Esophagus squamous epithelium (tissue), 4 donors: ENCODE results near the gene KCNA10.

ENCODE experiments used
- CTCF ChIP-seq, 6 experiments: fragments of 450-650 bp in 4 of 6; fragments of 200-600 bp in 2 of 6; sonication (generic) in 2 of 6; IDR thresholded peaks; one replicate each; pipeline ENCODE4 v1.5.1; 2016 to 2019; ENCODE audit warnings: antibody characterized with exemption in 6 of 6, mild to moderate bottlenecking in 4 of 6, moderate library complexity in 4 of 6
- POLR2A ChIP-seq, 4 donors: fragments of 450-650 bp; IDR thresholded peaks; one replicate each; pipeline ENCODE4 v1.6.1; 2017; ENCODE audit warnings: antibody characterized with exemption in 4 of 4, mild to moderate bottlenecking in 4 of 4, moderate library complexity in 3 of 4

DNA sequence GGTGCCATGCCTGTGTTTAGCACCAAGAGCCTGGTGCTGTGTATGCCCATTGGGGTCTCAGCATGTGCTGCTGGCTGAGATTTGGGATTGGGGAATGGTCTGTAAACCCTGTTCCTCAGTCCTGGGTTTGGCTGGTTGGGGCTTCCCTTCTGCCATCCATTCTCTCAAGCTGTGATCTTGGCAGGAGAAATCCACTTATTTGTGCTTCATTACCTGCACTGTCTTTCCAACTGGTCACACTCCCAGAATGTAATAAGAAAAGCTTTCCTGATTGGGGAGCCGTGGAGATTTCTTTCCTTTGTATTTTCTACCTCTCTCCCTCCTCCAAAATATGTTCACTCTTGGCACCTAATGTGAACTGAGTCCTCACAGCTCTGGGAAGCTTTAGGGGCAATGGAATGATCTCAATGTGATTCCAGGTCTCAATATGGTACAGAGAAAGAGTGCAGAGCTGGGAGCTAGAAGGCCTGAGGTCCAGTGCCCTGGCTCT is 23.0 kb upstream of the KCNA10 start:
- TF ChIP-seq CTCF (IDR thresholded peaks at IDR 0.05) (no peak), POLR2A (IDR thresholded peaks at IDR 0.05) (no peak)
